ENCODE data around the gene ITPRIP.
A peak's percentile ranks its signal among the peaks of the same experiment; 100 is the strongest.

Gene ITPRIP

DNA sequence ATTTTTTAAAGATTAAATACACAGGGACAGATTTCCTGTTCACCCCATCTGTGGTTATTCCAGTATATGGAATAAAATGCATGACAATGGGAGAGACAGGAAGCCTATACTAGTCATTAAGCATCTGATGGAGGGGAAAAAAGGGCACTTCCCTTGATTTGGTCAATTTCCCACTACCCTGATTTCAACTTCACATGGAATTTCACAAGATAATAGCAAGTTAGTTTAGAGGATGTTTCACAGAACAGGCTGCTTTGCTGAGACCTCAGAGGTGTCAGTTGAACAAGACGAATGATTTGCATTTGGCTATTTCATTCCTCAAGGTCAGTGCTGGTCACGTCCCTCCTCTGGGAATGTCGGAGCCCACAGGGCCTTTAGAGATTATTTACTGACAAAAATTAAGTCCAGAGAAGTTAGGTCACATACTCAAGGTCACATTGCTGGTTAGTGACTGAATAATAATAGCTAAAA, 4.7 kb upstream of the ITPRIP start:
- no peak for DNase-seq (ENCODE audit: extremely low read depth in 1 of 2, low read depth in 1 of 2)

GRCh38 chr10:104340641-104341040, 2.4 kb upstream of the ITPRIP start:
- no peak for DNase-seq (ENCODE audit: extremely low read depth in 1 of 2, low read depth in 1 of 2)

- no peak for DNase-seq (ENCODE audit: extremely low read depth in 1 of 2, low read depth in 1 of 2)
Observed at GRCh38 chr10:104340111-104340526, 1.9 kb upstream of the ITPRIP start.

- DNase-seq (ENCODE audit: extremely low read depth in 1 of 2, low read depth in 1 of 2): no peak
Observed at GRCh38 chr10:104339469-104340110, 1.3 kb upstream of the ITPRIP start.

- DNase-seq (ENCODE audit: extremely low read depth in 1 of 2, low read depth in 1 of 2): no peak
Observed at GRCh38 chr10:104337521-104337984, 712 bp downstream of the ITPRIP start.

DNA sequence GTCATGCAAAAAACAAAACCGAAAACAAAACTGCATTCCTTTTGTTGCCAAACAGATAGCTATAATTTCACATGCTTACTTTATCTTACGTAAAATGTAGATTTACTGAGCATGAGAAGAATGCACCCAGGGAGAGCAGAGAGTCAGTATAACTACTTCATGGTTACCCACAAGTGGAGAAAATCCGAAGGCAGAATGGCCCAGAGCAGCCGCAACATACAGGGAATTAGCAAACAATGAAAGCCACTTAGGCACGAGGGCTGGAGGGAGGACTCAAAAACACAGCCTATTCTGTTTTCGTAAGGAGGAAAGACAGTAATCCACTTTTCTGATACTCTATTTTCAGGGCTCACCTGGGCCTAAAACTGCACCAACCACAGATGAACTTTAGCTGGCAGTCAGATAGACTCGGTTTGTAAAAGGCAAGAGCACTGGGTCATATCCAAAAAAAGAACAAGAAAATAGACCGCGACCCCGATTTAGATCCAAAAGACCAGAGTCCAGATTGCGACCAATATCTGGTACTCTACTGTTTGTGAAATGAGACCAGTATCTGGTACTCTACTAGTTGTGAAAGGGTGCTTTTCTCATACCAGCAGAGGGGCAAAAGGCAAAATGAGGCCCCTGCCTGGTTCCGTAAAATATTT, 1.3 kb downstream of the ITPRIP start:
- no peak for DNase-seq (ENCODE audit: extremely low read depth in 1 of 2, low read depth in 1 of 2)

DNA sequence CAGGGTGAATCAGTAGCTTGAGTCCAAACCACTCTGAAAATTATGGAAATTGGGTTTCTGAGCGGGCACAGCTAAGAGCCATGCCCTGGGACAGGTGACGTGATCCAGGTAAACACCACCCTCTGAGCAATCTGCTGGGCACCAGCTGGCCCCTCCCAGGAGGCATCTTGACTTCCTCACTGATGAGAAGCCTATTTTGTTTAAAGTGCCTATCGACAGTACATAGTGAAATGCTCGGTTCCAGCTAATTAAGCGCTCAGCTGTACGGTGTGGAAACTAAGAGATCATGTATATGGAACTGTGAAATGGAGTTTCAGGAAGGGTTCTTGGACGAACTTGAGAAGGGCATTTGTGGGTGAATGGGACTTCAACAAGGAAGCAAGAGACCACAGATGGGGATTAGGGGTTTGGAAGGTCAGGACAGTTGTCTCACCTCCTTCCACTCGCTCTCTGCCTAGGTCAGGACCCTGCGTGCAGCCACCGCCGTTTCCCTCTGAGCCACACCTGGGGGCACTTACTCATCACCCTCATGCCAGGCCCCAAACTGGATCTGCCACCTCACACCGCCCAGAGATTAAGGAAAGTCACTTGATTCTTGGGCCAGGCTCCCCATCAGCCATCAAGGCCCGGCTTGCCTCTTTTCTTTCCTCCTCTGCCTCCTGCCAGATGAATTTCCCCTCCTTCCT, 3.2 kb downstream of the ITPRIP start:
- no peak for DNase-seq (ENCODE audit: extremely low read depth in 1 of 2, low read depth in 1 of 2)

- no peak for DNase-seq (ENCODE audit: extremely low read depth in 1 of 2, low read depth in 1 of 2)
Observed at GRCh38 chr10:104334561-104334960, 3.7 kb downstream of the ITPRIP start.

DNA sequence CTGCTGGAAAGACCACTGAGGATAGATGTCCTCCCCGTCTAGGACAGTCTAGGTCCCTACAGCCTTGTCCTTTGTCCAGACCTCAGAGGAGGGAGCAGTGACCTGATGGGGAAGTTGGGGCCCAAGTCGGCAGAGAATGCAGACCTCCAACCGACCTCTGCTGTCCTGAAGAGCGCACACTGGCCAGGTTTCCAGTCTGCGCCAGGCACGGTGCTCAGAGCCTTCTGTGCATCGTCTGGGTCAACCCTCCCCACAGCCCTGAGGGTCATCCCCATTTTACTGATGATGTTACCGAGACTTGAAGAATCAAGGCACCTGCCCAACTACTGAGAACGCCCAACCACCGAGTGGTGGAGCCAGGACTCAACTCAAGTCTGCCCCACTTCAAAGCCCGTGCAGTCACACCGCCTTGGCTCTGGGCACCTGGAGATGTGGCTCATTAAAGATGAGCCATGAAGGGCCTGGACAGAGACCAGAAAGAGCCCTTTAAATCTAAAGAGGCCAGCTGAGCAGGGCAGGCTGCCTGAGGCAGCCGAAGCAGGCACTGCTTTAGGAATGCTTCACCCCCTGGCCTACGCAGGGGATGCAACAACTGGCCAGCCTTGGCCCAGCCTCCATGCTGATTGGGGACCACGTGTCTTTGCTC, 4.4 kb downstream of the ITPRIP start:
- no peak for DNase-seq (ENCODE audit: extremely low read depth in 1 of 2, low read depth in 1 of 2)

DNA sequence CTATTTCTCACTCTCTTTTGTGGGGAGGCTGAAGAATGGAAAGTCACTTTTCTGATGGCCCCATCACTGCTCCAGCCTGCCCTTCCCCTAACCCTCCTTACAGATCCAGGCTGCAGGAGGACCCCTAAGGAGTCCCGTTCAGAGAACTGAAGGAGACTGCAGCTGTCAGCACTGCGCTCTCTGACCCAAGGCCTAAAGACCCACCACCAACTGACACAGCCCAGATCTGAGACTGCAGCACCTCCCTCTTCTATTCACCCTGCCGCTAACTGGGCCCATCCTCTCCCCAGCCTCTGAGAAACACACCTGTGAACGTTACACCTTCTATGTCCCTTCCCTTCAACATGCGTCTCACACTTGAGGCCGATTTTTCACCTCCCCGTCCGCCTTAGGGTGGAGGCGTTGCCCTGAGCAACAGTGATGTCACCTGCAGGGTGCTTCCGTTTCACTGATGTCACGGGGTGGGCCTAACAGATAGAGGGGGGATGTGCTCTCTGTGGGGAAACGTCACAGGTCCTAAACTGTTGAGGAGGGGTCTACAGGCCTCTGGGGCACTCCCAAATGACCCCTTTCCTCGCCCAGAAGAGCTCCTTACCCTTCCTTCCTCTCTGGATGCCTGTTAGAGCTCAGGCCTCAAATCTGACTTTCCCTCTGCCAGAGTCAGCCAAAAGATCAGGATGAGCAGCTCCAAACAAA, 5.1 kb downstream of the ITPRIP start:
- DNase-seq (ENCODE audit: extremely low read depth in 1 of 2, low read depth in 1 of 2): no peak

DNA sequence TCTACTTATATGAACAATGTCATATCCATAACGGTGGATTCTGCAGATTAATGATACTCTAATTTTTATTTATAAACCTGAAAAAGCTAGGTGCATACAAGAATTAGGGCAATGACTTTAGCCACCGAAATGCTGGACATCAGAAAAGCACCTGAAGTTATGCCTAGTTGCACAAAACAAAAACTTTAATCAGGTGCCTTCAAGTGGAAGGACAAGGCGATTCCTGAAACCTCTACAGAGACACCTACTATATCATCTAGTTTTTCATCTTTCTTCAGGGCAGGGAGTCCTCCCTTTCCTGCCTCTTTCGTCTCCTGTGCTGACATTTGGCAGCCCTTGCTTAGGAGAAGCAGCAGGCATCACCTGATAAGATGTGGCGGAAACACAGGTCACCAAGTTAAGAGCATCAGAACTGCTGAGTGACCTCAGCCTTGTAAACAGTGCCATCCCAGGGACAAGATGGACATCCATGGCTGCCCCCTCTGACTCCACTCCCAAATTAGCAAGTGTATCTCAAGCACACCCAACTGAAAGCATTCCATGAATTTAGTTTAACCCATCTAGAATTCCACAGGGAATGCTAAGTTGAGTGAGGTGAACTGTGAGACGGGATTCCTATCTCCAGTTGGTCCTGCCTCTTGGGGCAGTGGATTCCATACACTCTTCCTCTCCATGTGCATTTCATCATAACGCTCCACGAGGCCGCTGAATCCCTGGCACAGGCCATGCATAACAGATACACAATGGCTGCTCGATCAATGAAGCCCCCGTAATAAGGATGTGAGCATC, 5.8 kb downstream of the ITPRIP start:
- no peak for DNase-seq (ENCODE audit: extremely low read depth in 1 of 2, low read depth in 1 of 2)

GRCh38 chr10:104331208-104331838, 6.9 kb downstream of the ITPRIP start:
- no peak for DNase-seq (ENCODE audit: extremely low read depth in 1 of 2, low read depth in 1 of 2)

DNA sequence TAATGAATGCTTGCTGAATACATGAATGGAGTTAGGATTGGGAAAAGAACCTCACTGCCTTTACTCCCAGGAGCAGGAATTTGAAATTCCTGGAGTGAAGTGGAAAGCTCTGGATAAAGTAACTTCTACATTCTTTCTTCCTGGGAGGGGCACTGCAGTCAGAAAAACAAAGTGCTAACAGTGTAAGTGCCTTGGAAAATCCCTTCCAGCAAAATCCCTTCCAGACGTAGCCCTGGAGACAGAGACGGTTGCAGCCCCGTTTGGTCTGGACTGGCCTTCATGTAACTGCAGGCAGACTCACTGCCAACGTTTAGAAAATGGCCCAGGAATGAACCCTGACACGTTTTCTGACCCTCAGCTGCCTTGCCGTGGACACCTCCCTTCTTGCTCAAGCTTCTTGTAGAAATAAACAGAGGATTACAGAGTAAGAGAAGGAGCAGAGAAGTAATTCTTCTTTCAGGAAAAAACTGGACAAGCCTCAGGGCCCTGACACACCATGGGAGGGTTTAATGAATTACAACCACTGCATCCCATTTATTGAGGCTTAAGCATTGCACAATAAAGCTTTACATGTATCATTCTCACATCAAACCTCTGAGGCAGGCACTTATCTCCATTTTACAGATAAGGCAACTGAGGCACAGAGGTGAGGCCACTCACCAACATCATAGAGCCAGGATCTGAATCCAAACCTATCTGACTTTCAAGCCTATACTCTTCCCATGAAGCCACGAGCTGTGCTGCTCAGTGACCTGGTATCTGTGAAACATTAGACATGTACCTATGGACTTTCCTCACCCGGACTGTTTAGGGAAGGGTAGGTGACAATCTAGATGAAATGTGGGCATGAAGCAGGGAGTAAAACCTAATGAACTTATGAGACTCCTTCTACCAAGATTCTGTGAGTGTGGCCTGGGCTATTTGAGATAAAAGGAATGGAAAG, 7.8 kb downstream of the ITPRIP start:
- DNase-seq (ENCODE audit: extremely low read depth in 1 of 2, low read depth in 1 of 2): no peak

DNA sequence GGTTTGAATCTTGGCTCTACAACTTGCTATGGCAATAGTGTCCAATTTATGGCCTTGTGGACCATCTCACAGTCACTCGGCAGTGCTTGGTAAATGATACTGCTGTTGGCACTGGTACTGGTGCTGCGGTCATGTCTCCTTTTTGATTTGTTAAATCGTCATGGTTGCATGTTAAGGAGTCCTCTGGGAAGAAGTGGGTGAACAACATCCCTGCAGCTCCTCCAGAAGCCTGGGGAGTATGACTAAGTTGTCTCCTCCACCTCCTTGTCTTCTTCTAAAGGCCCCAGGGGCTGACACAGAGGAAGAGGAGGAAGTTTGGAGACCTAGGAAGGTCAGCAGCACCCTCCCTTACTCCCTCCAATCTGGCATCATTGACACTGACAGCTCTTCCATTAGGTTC, 8.5 kb downstream of the ITPRIP start:
- DNase-seq (ENCODE audit: extremely low read depth in 1 of 2, low read depth in 1 of 2): no peak

DNA sequence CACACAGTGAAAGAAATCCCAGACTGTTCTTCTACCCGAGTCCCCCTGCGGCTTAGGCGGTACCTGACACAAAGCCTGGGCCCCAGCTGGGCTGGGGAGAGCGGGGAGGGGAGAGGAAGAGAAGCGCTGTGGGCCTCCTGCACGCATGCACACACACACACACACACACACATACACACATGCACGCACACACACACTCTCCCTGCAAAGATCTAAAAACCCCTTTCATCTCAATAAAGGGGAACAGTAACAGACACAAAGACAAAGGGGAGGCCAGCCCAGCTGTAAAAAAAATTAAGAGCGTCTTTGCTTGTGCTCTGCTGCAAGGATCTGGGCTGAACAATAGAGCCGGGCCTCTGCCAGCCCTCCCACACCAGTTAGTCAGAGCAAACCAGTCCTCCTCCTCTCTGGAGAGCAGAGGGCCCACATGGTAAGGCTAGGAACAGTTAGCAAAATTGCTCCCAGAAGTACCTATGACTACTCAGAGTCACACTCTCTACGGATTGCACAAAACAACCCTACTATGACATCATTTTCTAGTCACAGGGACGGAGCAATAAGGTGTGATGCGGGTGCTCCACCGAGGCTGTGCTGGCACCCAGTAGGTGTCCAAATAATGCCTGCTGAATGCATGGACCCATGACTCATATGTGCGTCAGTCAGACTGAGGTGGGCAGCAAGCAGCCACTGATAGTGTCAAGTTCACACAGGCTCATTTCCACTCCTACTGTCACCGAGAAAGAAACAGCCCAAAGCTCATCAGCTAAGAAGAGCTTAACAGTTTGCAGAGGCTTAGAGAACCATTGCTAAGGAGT, 9.2 kb downstream of the ITPRIP start:
- DNase-seq (ENCODE audit: extremely low read depth in 1 of 2, low read depth in 1 of 2): peak; percentile 63 to 88

GRCh38 chr10:104328646-104328895, 9.7 kb downstream of the ITPRIP start:
- no peak for DNase-seq (ENCODE audit: extremely low read depth in 1 of 2, low read depth in 1 of 2)

DNA sequence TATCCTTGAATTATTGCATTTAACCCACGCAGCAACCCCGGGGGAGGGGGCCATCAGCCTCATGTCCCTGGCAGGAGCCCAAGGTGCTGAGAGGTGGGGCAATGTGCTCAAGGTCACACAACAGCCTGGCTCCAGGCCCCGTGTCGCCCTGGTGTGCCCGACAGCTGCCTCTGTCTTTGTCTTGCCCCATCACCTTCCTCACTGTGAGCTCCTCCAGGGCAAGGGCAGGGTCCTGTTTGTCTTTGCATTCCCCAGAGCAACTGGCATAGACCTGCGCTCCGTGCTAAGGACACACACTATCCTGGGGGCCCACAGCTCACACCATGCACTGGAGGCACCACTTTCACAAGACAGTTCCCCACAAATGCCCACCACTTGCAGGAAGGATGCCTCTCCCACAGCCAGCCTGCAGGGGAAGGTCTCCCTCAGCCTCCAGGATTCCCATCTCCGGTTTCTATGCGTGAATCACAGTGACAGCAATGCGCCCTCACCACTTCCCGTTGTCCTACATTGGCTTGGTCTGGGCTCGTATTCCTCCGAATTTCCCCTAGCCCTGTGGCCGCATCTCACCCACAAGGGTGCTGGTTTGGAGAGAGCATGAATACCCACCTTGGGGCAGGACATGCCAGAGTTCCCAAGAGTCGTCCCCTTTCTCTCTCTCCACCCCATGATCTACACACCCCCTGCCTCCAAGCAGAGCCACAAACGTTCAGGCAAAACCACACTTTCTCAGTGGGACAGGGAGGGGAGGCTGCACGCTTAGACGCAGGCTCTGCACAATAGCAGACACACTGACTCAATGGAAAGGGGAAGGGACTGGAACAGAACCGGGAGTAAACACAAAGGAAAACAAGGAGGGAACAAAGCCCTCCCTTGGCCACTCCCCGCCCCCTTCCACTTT, 10.3 kb downstream of the ITPRIP start:
- no peak for DNase-seq (ENCODE audit: extremely low read depth in 1 of 2, low read depth in 1 of 2)

All from stimulated activated CD8-positive, alpha-beta memory T cell treated with anti-CD3 and anti-CD28 coated beads, Interleukin-7, amount 100 ng/mL, for 48 hours (primary cell).